ENCODE data around the gene CNTRL.
"Not testable (repeated sequence)": the region's sequence is repeated elsewhere in the genome, so short reads cannot be mapped to it uniquely, and the experiment has no call there.

CNTRL gene

GRCh38 chr9:121125590-121125989 is 50.8 kb downstream of the CNTRL start:
- peaks cover 15% of the 10 kb centered on the region; the same call in 1 of the 2 replicates for H3K36me3 ChIP-seq (ENCODE audit: insufficient read depth, low read length)
- no peak for DNase-seq (ENCODE audit: low read depth, low spot score)
- no peaks in the 10 kb centered on the region for H3K9me3 ChIP-seq (ENCODE audit: low read depth, low read length)
- no peak for TF ChIP-seq EZH2 (IDR thresholded peaks at IDR 0.05)
- TF ChIP-seq FOXP2 (optimal IDR thresholded peaks at IDR 0.05; ENCODE audit: control extremely low read depth, extremely low read length, insufficient read depth): no peak
- no peak for TF ChIP-seq POLR2AphosphoS5 (IDR thresholded peaks at IDR 0.05; ENCODE audit: borderline replicate concordance, low read depth, low read length)
- no peak overlapping the region for H3K9ac ChIP-seq (ENCODE audit: insufficient read length)
- H3K4me3 ChIP-seq: no peak overlapping the region
- H3K27ac ChIP-seq: no peak overlapping the region

GRCh38 chr9:121129384-121129783 is 54.6 kb downstream of the CNTRL start:
- not testable (repeated sequence) for H3K9ac ChIP-seq (ENCODE audit: insufficient read length); H3K4me3 ChIP-seq; H3K27ac ChIP-seq; DNase-seq (ENCODE audit: low read depth, low spot score); H3K9me3 ChIP-seq (ENCODE audit: low read depth, low read length); H3K36me3 ChIP-seq (ENCODE audit: insufficient read depth, low read length)

GRCh38 chr9:121133104-121133816 is 58.5 kb downstream of the CNTRL start:
- Histone ChIP-seq H3K9ac (ENCODE audit: insufficient read length) (no peak overlapping the region), H3K27ac (no peak overlapping the region), H3K9me3 (ENCODE audit: low read depth, low read length) (no peaks in the 10 kb centered on the region), H3K36me3 (ENCODE audit: insufficient read depth, low read length) (0 out of 2 replicates have a peak, but pooled peaks cover under 1% of the 10 kb centered on the region), H3K4me3 (no peak overlapping the region)
- DNase-seq (ENCODE audit: low read depth, low spot score): no peak
- TF ChIP-seq POLR2AphosphoS5 (IDR thresholded peaks at IDR 0.05; ENCODE audit: borderline replicate concordance, low read depth, low read length) (no peak), FOXP2 (optimal IDR thresholded peaks at IDR 0.05; ENCODE audit: control extremely low read depth, extremely low read length, insufficient read depth) (no peak), EZH2 (IDR thresholded peaks at IDR 0.05) (no peak)

DNA sequence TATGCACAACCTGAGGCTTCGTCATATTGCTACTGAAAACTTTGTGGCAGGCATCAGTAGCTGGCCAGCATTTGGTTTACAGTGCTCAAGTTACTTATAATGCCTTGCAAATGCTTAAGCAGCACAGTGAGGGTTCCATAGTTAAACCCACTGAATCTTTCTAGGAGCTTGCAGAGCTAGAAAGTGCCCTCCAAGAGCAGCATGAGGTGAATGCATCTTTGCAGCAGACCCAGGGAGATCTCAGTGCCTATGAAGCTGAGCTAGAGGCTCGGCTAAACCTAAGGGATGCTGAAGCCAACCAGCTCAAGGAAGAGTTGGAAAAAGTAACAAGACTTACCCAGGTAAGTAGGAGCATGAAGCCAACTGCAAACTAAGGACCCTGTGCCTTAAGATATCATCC is 60.9 kb downstream of the CNTRL start:
- TF ChIP-seq FOXP2 (optimal IDR thresholded peaks at IDR 0.05; ENCODE audit: control extremely low read depth, extremely low read length, insufficient read depth) (no peak), POLR2AphosphoS5 (IDR thresholded peaks at IDR 0.05; ENCODE audit: borderline replicate concordance, low read depth, low read length) (no peak), EZH2 (IDR thresholded peaks at IDR 0.05) (no peak)
- no peak for DNase-seq (ENCODE audit: low read depth, low spot score)
- Histone ChIP-seq H3K9ac (ENCODE audit: insufficient read length) (no peak overlapping the region), H3K27ac (no peak overlapping the region), H3K9me3 (ENCODE audit: low read depth, low read length) (no peaks in the 10 kb centered on the region), H3K4me3 (no peak overlapping the region), H3K36me3 (ENCODE audit: insufficient read depth, low read length) (peaks cover 14% of the 10 kb centered on the region; the same call in 1 of the 2 replicates)

GRCh38 chr9:121138561-121138960 is 63.8 kb downstream of the CNTRL start:
- DNase-seq (ENCODE audit: low read depth, low spot score): no peak
- H3K9me3 ChIP-seq (ENCODE audit: low read depth, low read length): no peaks in the 10 kb centered on the region
- peaks cover 40% of the 10 kb centered on the region for H3K36me3 ChIP-seq (ENCODE audit: insufficient read depth, low read length)
- H3K4me3 ChIP-seq: no peak overlapping the region
- TF ChIP-seq FOXP2 (optimal IDR thresholded peaks at IDR 0.05; ENCODE audit: control extremely low read depth, extremely low read length, insufficient read depth): no peak
- no peak for TF ChIP-seq EZH2 (IDR thresholded peaks at IDR 0.05)
- TF ChIP-seq POLR2AphosphoS5 (IDR thresholded peaks at IDR 0.05; ENCODE audit: borderline replicate concordance, low read depth, low read length): no peak
- no peak overlapping the region for H3K27ac ChIP-seq
- H3K9ac ChIP-seq (ENCODE audit: insufficient read length): no peak overlapping the region

DNA sequence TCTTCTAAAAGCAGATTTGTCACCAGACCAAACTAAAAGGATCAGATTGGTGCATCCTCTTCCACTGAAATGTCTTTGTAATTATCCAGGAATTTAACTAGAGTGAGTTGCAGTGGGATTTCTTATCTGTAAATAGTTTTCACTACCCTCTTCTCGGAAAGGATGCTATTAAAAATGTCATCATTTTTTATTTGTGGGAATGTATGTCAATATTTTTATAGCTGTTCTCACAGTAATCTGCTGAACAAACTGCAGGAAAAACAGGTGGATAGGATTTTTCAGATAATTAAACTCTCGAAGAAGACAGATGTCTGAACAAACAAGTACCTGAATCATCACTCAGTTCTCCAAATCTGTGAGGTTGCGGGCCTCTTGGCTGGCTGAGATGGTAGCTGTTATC is 64.2 kb downstream of the CNTRL start:
- H3K9ac ChIP-seq (ENCODE audit: insufficient read length): no peak overlapping the region
- no peak overlapping the region for H3K4me3 ChIP-seq
- DNase-seq (ENCODE audit: low read depth, low spot score): no peak
- TF ChIP-seq POLR2AphosphoS5 (IDR thresholded peaks at IDR 0.05; ENCODE audit: borderline replicate concordance, low read depth, low read length): no peak
- TF ChIP-seq FOXP2 (optimal IDR thresholded peaks at IDR 0.05; ENCODE audit: control extremely low read depth, extremely low read length, insufficient read depth): no peak
- no peak for TF ChIP-seq EZH2 (IDR thresholded peaks at IDR 0.05)
- H3K27ac ChIP-seq: no peak overlapping the region
- H3K9me3 ChIP-seq (ENCODE audit: low read depth, low read length): no peaks in the 10 kb centered on the region
- peaks cover 44% of the 10 kb centered on the region for H3K36me3 ChIP-seq (ENCODE audit: insufficient read depth, low read length)

DNA sequence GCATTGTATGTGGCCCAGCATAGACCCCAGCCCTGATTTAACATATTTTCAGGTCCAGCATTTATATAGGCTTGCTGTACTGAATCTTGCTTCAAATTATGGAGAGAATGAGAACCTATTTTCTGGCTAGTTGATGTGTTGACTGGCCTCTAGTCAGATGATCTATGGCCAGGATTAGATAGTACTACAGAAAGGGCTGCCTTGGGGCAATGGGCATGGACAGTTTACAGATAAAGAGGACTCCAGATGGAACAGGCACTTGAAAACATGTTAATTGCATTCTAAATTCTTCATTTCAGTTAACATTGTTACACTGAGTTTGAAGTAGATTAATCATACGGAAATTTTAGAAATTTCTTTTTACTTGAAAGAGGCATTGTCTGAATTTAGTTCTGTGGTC is 65.4 kb downstream of the CNTRL start:
- H3K27ac ChIP-seq: no peak overlapping the region
- TF ChIP-seq FOXP2 (optimal IDR thresholded peaks at IDR 0.05; ENCODE audit: control extremely low read depth, extremely low read length, insufficient read depth): no peak
- TF ChIP-seq EZH2 (IDR thresholded peaks at IDR 0.05): no peak
- TF ChIP-seq POLR2AphosphoS5 (IDR thresholded peaks at IDR 0.05; ENCODE audit: borderline replicate concordance, low read depth, low read length): no peak
- no peak overlapping the region for H3K4me3 ChIP-seq
- no peak for DNase-seq (ENCODE audit: low read depth, low spot score)
- peaks cover 55% of the 10 kb centered on the region for H3K36me3 ChIP-seq (ENCODE audit: insufficient read depth, low read length)
- H3K9me3 ChIP-seq (ENCODE audit: low read depth, low read length): no peaks in the 10 kb centered on the region
- no peak overlapping the region for H3K9ac ChIP-seq (ENCODE audit: insufficient read length)

DNA sequence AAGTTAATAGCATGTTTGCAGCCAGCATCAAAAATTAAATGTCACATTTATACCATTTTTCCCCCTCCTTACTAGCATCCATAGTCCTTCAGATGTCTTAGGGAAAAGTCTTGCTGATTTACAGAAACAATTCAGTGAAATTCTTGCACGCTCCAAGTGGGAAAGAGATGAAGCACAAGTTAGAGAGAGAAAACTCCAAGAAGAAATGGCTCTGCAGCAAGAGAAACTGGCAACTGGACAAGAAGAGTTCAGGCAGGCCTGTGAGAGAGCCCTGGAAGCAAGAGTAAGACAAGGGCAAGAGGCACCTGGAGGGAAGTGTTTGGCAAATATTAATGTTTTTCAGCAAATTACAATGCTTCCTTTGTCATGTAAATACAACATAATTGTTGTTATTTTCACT is 66.6 kb downstream of the CNTRL start:
- TF ChIP-seq FOXP2 (optimal IDR thresholded peaks at IDR 0.05; ENCODE audit: control extremely low read depth, extremely low read length, insufficient read depth): no peak
- TF ChIP-seq POLR2AphosphoS5 (IDR thresholded peaks at IDR 0.05; ENCODE audit: borderline replicate concordance, low read depth, low read length): no peak
- TF ChIP-seq EZH2 (IDR thresholded peaks at IDR 0.05): no peak
- Histone ChIP-seq H3K4me3 (no peak overlapping the region), H3K36me3 (ENCODE audit: insufficient read depth, low read length) (peaks cover 63% of the 10 kb centered on the region), H3K27ac (no peak overlapping the region), H3K9ac (ENCODE audit: insufficient read length) (no peak overlapping the region), H3K9me3 (ENCODE audit: low read depth, low read length) (no peaks in the 10 kb centered on the region)
- no peak for DNase-seq (ENCODE audit: low read depth, low spot score)

DNA sequence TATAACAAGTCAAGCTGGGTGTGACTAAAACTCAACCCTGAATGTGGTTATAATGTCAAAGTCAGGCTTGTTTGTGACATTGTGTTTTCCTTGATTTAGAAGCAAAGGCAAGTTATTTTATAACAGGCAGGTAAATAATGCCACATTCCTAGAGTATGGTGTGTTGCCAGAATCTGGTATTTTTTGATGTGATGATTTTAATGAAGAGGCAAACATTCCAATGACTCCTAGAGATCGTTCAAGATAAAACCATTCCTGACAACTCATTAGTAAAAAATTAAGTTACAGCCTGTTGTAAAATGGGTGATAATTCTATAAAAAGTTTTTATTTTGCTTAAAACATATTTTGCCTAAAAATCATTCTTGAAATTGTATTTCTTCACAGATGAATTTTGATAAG is 67.0 kb downstream of the CNTRL start:
- Histone ChIP-seq H3K36me3 (ENCODE audit: insufficient read depth, low read length) (peaks cover 66% of the 10 kb centered on the region), H3K4me3 (no peak overlapping the region)
- DNase-seq (ENCODE audit: low read depth, low spot score): no peak

More for the DNA sequence above, 67.0 kb downstream of the CNTRL start:
- no peak overlapping the region for H3K9ac ChIP-seq (ENCODE audit: insufficient read length)
- no peak overlapping the region for H3K27ac ChIP-seq
- no peaks in the 10 kb centered on the region for H3K9me3 ChIP-seq (ENCODE audit: low read depth, low read length)
- TF ChIP-seq FOXP2 (optimal IDR thresholded peaks at IDR 0.05; ENCODE audit: control extremely low read depth, extremely low read length, insufficient read depth) (no peak), EZH2 (IDR thresholded peaks at IDR 0.05) (no peak), POLR2AphosphoS5 (IDR thresholded peaks at IDR 0.05; ENCODE audit: borderline replicate concordance, low read depth, low read length) (no peak)
